Esophagus (tissue), 2 donors: ENCODE data around the gene SPEM1. TPM values are rescaled to one million over a fixed set of nuclear protein-coding genes. Genes with fewer than 3 reads are reported as not detected.

Experiments
- H3K27ac ChIP-seq, 2 donors: one replicate each; pipeline ENCODE4 v1.5.1; 2013; ENCODE audit warnings: low read depth in 2 of 2, mild to moderate bottlenecking in 2 of 2, inconsistent platforms in 1 of 2, low read length in 1 of 2, moderate library complexity in 1 of 2
- H3K27me3 ChIP-seq, 2 donors: one replicate each; pipeline ENCODE4 v1.6.1; 2013; ENCODE audit warnings: low read length in 2 of 2, control low read depth in 1 of 2, mild to moderate bottlenecking in 1 of 2; ENCODE audit not compliant: insufficient read depth in 2 of 2, control insufficient read depth in 1 of 2
- H3K36me3 ChIP-seq, 2 donors: one replicate each; pipeline ENCODE4 v1.6.1; 2013; ENCODE audit warnings: low read length in 1 of 2; ENCODE audit not compliant: control insufficient read depth in 2 of 2, insufficient read depth in 2 of 2
- H3K4me1 ChIP-seq, 2 donors: one replicate each; pipeline ENCODE4 v1.6.1; 2013; ENCODE audit warnings: low read length in 1 of 2; ENCODE audit not compliant: control insufficient read depth in 2 of 2, insufficient read depth in 2 of 2
- H3K4me3 ChIP-seq, 2 donors: one replicate each; pipeline ENCODE4 v1.5.1; 2013; ENCODE audit warnings: low read length in 2 of 2, mild to moderate bottlenecking in 2 of 2, low read depth in 1 of 2, moderate library complexity in 1 of 2
- H3K9me3 ChIP-seq, 2 donors: one replicate each; pipeline ENCODE4 v1.6.1; 2013; ENCODE audit warnings: mild to moderate bottlenecking in 2 of 2, low read depth in 1 of 2, low read length in 1 of 2, moderate library complexity in 1 of 2; ENCODE audit not compliant: control insufficient read depth in 2 of 2, insufficient read depth in 1 of 2
- WGBS, 2 donors: extraction: QIAGEN DNeasy Blood & Tissue Kit; methylation state at CpG; one replicate each; pipeline ENCODE4 v1.1.7; 2013; 5-methylcytosine and 5-hydroxymethylcytosine counted together
- polyA plus RNA-seq, 2 donors: library from polyadenylated mRNA; stranded (reverse); fragments of 200-250 nt; gene quantifications; one replicate each; pipeline ENCODE4 v1.2.3, GENCODE V29; 2013
- donor health status: healthy with polysubstance abuse.
- donor health status: Bipolar disorder and iron deficiency.

Gene SPEM1
- polyA plus RNA-seq, 2 donors: not detected

DNA sequence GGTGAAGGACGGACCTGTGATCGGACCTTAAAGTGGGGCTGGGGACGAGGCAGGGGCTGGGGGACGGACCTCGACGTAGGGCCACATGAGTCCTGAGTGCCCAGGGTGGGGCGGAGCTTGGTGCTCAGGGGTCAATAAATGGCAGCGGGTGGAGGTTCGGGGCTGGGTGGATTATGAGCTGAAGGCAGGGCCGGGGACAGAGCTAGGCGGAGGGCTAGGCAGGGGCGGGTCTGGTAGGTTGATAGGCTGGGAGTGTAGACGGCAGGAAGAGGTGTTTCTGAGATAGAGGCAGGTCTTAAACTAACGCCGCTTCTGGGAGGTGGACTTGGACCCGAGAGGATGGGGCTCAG, 25.5 kb downstream of the SPEM1 start:
- Histone ChIP-seq H3K27ac (peak overlapping the region; percentile 9 to 11), H3K4me3 (peak overlapping the region; percentile 38 to 48), H3K27me3 (peaks cover 0 to 6% of the 10 kb centered on the region in 2 donors), H3K36me3 (no peaks in the 10 kb centered on the region), H3K9me3 (no peaks in the 10 kb centered on the region), H3K4me1 (peaks cover 3 to 22% of the 10 kb centered on the region in 2 donors)
- 6 to 10% methylated on average over 16 of the region's 16 CpGs for WGBS, 2 donors

DNA sequence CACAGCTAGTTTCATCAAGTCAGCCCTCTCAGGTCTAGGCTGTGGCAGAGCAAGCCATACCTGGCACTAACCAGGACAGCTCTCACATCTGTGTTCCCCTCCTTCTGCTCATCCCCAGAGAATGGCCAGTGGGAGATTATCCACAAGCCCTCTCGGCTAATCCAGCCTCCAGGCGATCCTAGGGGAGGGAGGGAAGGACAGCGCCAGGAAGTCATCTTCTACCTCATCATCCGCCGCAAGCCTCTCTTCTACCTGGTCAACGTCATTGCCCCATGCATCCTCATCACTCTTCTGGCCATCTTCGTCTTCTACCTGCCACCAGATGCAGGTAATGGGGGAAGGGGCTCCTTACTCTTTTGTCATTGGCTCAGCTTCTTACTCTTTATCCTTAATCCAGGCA, 28.3 kb downstream of the SPEM1 start:
- no peaks in the 10 kb centered on the region for H3K36me3 ChIP-seq
- H3K27ac ChIP-seq: no peak overlapping the region
- no peak overlapping the region for H3K4me3 ChIP-seq
- peaks cover 3 to 22% of the 10 kb centered on the region in 2 donors for H3K4me1 ChIP-seq
- peaks cover 0 to 6% of the 10 kb centered on the region in 2 donors for H3K27me3 ChIP-seq
- no peaks in the 10 kb centered on the region for H3K9me3 ChIP-seq
- 86 to 94% methylated on average over 7 of the region's 7 CpGs for WGBS, 2 donors

DNA sequence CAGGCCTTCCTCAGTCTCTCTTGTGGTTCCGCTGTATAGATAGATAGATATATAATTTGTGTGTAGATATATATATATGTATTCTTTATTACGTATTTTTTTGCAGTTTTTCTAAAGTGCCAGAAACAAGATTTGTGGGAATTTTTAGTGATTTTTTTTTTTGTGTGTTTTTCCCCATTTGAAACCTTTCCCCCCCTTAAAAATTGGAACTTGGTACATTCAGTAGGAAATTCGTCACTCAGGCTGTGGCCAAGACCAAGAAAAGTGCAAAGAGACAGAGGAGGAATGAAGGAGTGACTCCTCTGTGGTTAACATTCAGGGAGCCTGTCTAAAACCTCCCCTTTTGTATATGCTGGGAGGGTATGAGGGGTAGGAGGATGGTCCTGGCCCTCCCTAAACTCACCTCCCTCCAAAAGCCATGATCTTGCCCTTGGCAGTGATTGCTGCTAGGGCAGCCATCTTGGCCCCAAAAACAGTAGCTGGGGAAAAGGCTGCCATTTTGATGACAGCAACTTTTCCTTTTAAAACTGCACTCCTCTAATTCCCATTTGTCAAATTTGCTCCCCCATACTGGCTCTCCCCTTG, 39.9 kb downstream of the SPEM1 start:
- Histone ChIP-seq H3K27ac (no peak overlapping the region), H3K27me3 (no peaks in the 10 kb centered on the region), H3K9me3 (no peaks in the 10 kb centered on the region), H3K36me3 (peaks cover 0 to 21% of the 10 kb centered on the region in 2 donors), H3K4me1 (peaks cover 0 to 4% of the 10 kb centered on the region in 2 donors), H3K4me3 (no peak overlapping the region)
- WGBS, 2 donors: 69 to 70% methylated on average over 3 of the region's 3 CpGs

DNA sequence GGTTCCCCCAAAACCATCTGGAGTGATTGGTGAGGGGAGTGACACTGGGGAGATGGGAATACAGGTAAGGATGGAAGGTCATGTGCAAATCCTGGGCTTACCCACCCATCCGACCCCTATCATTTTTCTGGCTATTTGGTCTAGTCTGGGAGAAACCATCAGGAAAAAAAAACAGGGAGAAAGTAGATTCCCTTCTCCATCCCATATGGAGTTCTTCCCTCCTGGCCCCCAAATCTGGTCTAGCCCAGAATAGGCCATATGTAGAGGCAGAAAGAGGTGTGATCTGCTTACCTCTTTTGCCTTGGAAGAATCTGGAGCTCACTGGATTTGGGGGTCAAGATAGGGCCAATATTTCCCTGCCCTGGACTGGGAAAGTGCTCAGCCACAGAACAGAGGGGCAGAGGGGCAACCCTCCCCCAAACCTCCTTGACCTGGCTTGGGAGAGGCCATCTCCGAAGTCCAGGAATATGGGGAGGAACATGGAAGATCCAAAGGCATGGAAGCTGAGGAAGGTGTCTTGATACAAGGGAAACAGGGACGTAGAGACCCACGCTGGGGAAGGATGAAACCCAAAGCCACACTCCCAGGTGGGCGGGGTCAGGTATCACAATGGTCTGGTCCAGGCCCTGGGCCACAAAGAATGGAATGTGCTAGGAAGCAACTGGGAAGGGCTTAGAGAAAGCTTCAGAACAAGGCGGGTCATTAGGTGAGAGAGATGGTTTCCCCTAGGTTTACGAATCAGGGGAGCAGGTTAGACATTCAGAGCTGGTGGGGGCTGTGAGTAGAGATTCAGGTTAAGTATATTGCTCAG, 40.9 kb downstream of the SPEM1 start:
- H3K36me3 ChIP-seq: peaks cover 0 to 25% of the 10 kb centered on the region in 2 donors
- 93 to 94% methylated on average over 7 of the region's 7 CpGs for WGBS, 2 donors
- H3K9me3 ChIP-seq: no peaks in the 10 kb centered on the region
- no peaks in the 10 kb centered on the region for H3K27me3 ChIP-seq
- no peak overlapping the region for H3K27ac ChIP-seq
- no peak overlapping the region for H3K4me3 ChIP-seq
- peaks cover 0 to 4% of the 10 kb centered on the region in 2 donors for H3K4me1 ChIP-seq

DNA sequence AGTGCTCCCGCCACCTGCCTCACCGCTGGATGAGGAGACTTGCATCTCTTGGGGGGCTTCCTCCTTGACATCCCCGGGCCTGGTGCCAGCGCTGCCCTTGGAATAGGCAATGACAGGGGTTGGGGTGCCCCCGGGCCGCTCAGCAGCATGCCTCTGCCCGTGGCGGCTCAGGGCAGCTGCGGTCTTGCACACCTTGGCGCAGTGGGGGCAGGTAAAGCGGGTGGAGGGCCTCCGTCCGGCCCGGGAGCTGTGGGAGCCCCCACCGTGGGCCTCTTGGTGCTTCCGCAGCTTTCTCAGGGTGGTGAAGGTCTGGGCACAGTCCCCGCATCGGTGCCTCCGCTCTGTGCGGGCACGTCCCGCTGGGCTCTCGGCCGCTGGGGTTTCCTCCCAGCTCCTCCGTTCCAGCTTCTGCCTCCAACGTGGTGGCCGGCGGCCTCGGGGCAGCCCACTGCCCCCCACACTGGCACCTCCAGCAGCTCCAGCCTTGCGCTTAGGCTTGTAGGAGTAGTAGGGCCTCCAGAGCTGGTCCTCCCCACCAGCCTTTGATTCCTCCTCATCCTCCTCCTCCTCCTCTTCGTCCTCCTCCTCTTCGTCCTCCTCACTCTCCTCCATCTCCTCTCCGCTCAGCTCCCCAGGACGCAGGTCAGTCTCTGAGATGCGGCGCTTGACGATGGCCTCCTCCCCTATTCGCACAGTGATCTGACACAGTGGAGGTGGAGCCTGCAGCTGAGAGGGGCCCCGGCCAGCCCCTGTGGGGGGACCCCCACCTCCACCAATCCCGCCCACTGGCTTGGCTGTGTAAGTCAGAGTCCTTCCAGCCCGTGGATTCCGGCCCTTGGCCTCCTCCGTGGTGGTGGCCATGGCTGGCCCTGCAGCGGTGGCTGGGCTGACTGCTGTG, 42.6 kb downstream of the SPEM1 start:
- H3K27ac ChIP-seq: no peak overlapping the region
- peaks cover 0 to 34% of the 10 kb centered on the region in 2 donors for H3K36me3 ChIP-seq
- no peaks in the 10 kb centered on the region for H3K4me1 ChIP-seq
- H3K9me3 ChIP-seq: peaks cover 0 to 2% of the 10 kb centered on the region in 2 donors
- no peak overlapping the region for H3K4me3 ChIP-seq
- H3K27me3 ChIP-seq: no peaks in the 10 kb centered on the region
- WGBS, 2 donors: 87 to 89% methylated on average over 36 to 44 of the region's 44 CpGs

DNA sequence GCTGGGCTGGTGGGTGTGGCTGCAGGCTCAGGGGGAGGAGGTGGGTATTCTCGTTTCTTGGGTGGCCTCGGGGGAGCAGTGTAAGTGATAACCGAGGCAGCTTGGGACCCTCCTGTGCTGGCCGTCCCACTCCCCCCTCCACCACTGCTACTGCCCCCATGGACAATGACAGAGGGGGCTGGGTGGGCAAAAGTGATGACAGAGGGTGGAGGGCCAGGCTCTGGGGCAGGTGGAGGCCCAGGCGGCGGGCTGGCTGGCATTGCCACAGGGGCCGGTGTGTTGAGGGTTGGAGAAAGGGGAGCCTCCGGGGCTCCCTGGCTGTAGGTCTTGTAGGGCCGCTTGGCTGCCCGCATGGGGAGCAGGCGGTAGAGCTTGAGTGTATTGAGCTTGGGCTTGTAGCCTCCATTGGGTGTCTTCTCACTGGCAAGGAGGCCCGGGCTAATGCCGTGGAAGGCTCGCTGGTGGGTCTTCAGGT, 43.3 kb downstream of the SPEM1 start:
- 86 to 91% methylated on average over 14 of the region's 14 CpGs for WGBS, 2 donors
- H3K4me1 ChIP-seq: no peaks in the 10 kb centered on the region
- peak overlapping the region in 1 of 2 donors; percentile 79 for H3K27ac ChIP-seq
- peaks cover 0 to 2% of the 10 kb centered on the region in 2 donors for H3K9me3 ChIP-seq
- peaks cover 0 to 34% of the 10 kb centered on the region in 2 donors for H3K36me3 ChIP-seq
- no peak overlapping the region for H3K4me3 ChIP-seq
- no peaks in the 10 kb centered on the region for H3K27me3 ChIP-seq

DNA sequence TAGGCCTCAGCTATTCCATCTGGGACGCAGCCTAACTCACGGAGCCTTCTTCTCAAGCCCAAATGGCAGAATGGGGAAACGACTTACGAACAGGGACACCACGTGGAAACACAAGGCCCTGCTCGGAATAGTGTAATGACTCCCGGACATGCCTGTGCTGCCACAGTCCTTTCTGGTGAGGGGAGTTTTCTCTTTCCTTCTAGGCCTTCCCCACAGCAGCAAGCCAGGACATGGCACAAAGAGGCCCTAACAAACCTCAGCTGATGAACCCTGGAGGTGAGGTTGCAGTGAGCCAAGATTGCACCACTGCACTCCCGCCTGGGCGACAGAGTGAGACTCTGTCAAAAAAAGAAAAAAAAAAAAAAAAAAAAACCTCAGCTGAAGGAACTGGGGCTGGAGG, 44.0 kb downstream of the SPEM1 start:
- 56 to 67% methylated on average over 9 of the region's 9 CpGs for WGBS, 2 donors
- H3K4me3 ChIP-seq: no peak overlapping the region
- peak overlapping the region in 1 of 2 donors; percentile 79 for H3K27ac ChIP-seq
- peaks cover 0 to 34% of the 10 kb centered on the region in 2 donors for H3K36me3 ChIP-seq
- no peaks in the 10 kb centered on the region for H3K27me3 ChIP-seq
- no peaks in the 10 kb centered on the region for H3K4me1 ChIP-seq
- H3K9me3 ChIP-seq: peaks cover 0 to 2% of the 10 kb centered on the region in 2 donors

DNA sequence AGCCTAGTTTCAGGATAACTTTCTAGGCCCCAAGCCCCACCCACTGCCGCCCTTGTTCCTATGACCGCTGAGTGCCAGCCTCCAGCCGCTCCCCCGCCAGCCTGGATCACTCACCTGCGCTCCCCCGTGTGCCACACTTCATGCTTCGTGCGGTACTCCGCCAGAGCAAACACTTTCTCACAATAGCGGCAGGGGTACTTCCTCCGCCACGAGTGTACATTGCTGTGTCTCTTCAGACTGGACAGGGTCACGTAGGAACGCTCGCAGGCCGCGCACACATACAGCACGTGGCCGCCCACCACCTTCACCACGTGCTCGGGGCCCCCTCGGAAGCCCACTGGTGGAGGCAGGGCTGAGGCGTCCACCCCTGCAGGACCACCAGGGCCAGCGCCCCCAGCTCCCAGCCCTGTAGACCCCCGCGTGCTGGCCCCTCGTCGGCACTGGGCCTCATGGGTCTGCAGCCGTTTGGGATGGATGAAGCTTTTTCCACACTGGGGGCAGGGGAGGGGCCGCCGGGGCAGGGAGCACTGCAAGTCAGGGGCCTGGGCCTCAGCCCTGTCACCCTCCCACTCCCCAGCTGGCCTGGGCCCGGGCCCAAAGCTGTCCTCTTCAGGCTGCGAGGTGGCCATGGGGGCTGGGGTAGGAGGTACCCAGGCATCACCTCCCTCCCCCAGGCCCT, 45.6 kb downstream of the SPEM1 start:
- Histone ChIP-seq H3K27ac (no peak overlapping the region), H3K4me1 (no peaks in the 10 kb centered on the region), H3K27me3 (no peaks in the 10 kb centered on the region), H3K4me3 (no peak overlapping the region), H3K36me3 (peaks cover 0 to 34% of the 10 kb centered on the region in 2 donors), H3K9me3 (peaks cover 0 to 2% of the 10 kb centered on the region in 2 donors)
- WGBS, 2 donors: 89% methylated on average over 33 of the region's 33 CpGs

DNA sequence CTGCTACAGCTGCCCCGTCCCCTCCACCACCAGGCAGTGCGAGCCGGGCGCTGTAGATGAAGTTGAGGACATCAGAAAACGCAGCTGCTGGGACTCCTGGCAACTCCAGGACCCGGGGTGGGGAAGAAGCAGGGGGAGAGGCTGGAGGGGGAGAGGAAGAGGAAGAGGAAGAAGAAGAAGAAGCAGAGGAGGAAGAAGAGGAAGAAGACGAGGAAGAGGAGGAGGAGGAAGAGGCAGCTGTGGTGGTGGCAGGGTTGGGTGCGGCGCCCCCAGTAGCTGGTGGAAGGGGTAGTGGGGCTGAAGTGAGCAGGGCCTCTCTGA, 46.2 kb downstream of the SPEM1 start:
- 85 to 89% methylated on average over 9 of the region's 9 CpGs for WGBS, 2 donors

More for the DNA sequence above, 46.2 kb downstream of the SPEM1 start:
- H3K27ac ChIP-seq: peak overlapping the region in 1 of 2 donors; percentile 17
- H3K4me3 ChIP-seq: no peak overlapping the region
- no peaks in the 10 kb centered on the region for H3K27me3 ChIP-seq
- H3K36me3 ChIP-seq: peaks cover 0 to 34% of the 10 kb centered on the region in 2 donors
- H3K9me3 ChIP-seq: peaks cover 0 to 2% of the 10 kb centered on the region in 2 donors
- no peaks in the 10 kb centered on the region for H3K4me1 ChIP-seq
